Caco-2 (cell line): ENCODE data around the gene GTF3A. TPM values are rescaled to one million over a fixed set of nuclear protein-coding genes. Genes with fewer than 3 reads are reported as not detected.

ENCODE experiments used
- BruUV-seq: library from RNA; stranded (reverse); fragments of 400-500 nt; replicated peaks from 2 replicates; lab custom pipeline; 2021; lab: Mats Ljungman, UMichigan
- CTCF ChIA-PET: fragments of 300-600 bp; sonication (Branson Sonifier 250); formaldehyde crosslinking; loops from one replicate; lab custom pipeline; 2022; ENCODE audit warnings: antibody characterized with exemption; lab: Charles Lee
- POLR2A ChIA-PET: fragments of 300-600 bp; sonication (Branson Sonifier 250); formaldehyde crosslinking; loops from one replicate; lab custom pipeline; 2022; ENCODE audit warnings: antibody characterized with exemption; lab: Charles Lee
- DNase-seq, 2 experiments: peaks; one replicate each; pipeline versions ENCODE4 v3.0.0 to v3.0.0-alpha.2; 2020 to 2022
- H3K27me3 ChIP-seq: replicated peaks from 2 replicates; pipeline ENCODE4 v1.6.0; 2011; ENCODE audit warnings: low read length; ENCODE audit not compliant: control insufficient read depth, insufficient read depth
- H3K36me3 ChIP-seq: 2 replicates; pipeline ENCODE4 v1.5.1; 2011; ENCODE audit warnings: low read length; ENCODE audit not compliant: control insufficient read depth, insufficient read depth
- H3K4me1 ChIP-seq: fragments of 250-450 bp; sonication (Bioruptor Pico); 2 replicates; pipeline ENCODE4 v1.5.1; 2020; ENCODE audit warnings: mild to moderate bottlenecking
- H3K4me3 ChIP-seq: 2 replicates; pipeline ENCODE4 v1.5.1; 2011; ENCODE audit warnings: low read depth, mild to moderate bottlenecking, control low read depth, low read length
- H3K9me3 ChIP-seq: fragments of 250-450 bp; sonication (Bioruptor Pico); 2 replicates; pipeline ENCODE4 v1.5.1; 2020; ENCODE audit warnings: mild to moderate bottlenecking, moderate library complexity
- H3K27ac Mint-ChIP-seq: one replicate; pipeline ENCODE4 v1.8.0; 2022; ENCODE audit warnings: mixed read lengths; ENCODE audit not compliant: unreplicated experiment
- H3K27me3 Mint-ChIP-seq: one replicate; pipeline ENCODE4 v1.8.0; 2022; ENCODE audit warnings: mixed read lengths; ENCODE audit not compliant: insufficient read depth, unreplicated experiment
- H3K36me3 Mint-ChIP-seq: one replicate; pipeline ENCODE4 v1.8.0; 2022; ENCODE audit warnings: mild to moderate bottlenecking, mixed read lengths; ENCODE audit not compliant: insufficient read depth, unreplicated experiment
- H3K4me1 Mint-ChIP-seq: one replicate; pipeline ENCODE4 v1.8.0; 2022; ENCODE audit warnings: low read depth, mixed read lengths; ENCODE audit not compliant: unreplicated experiment
- H3K4me3 Mint-ChIP-seq: one replicate; pipeline ENCODE4 v1.8.0; 2022; ENCODE audit warnings: mild to moderate bottlenecking, moderate library complexity, mixed read lengths; ENCODE audit not compliant: unreplicated experiment
- H3K9me3 Mint-ChIP-seq: one replicate; pipeline ENCODE4 v1.8.0; 2022; ENCODE audit warnings: mixed read lengths; ENCODE audit not compliant: unreplicated experiment
- intact Hi-C: fragments of 100-400 bp; cut with micrococcal nuclease; formaldehyde crosslinking; loops from one replicate; pipeline ENCODE4 v1.10.0; 2022; ENCODE audit not compliant: unreplicated experiment
- total RNA-seq: library from RNA; stranded (reverse); gene quantifications from 2 replicates; pipeline ENCODE4 v1.2.3, GENCODE V29; 2022
- TF ChIP-seq, protein P1 (sequence below), 2 experiments: fragments of 200-600 bp in 1 of 2; IDR thresholded peaks; 1 replicate in 1 of 2; 2 replicates in 1 of 2; pipeline versions ENCODE4 v1.5.1 to v1.8.0; 2011 to 2022; ENCODE audit warnings: antibody characterized with exemption in 1 of 2, control low read depth in 1 of 2, inconsistent platforms in 1 of 2, low read depth in 1 of 2, low read length in 1 of 2, mild to moderate bottlenecking in 1 of 2, moderate library complexity in 1 of 2; ENCODE audit not compliant: insufficient read depth in 1 of 2, severe bottlenecking in 1 of 2, unreplicated experiment in 1 of 2

The GTF3A gene
- total RNA-seq, 1 experiment from 2014 or later: 141 TPM

DNA sequence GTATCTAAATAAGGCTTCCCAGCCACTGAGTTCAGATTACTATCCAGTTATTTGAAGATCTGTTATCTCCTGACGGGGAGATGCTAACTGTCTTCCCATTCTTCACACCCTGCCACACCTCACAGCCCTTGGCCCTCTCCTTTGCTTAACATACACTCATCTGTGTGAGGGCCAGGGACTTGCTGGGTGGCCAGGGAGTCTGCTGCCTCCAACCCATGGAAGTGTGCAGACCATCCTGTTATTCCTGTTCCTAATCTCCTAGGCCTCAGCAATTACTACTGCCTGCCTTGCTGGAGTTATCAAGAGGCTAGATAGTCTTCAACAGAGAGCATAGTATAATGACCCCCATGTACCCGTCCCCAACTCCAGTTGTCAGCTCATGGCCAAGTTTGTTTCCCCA is 36.2 kb upstream of the GTF3A start:
- Mint-ChIP-seq H3K4me1 (peaks cover 22% of the 10 kb centered on the region), H3K27ac (no peak overlapping the region), H3K9me3 (no peaks in the 10 kb centered on the region), H3K36me3 (no peaks in the 10 kb centered on the region), H3K27me3 (no peaks in the 10 kb centered on the region), H3K4me3 (no peak overlapping the region)
- Histone ChIP-seq H3K36me3 (no peaks in the 10 kb centered on the region), H3K4me1 (peaks cover 10% of the 10 kb centered on the region; the same call in 1 of the 2 replicates), H3K27me3 (no peaks in the 10 kb centered on the region), H3K9me3 (no peaks in the 10 kb centered on the region), H3K4me3 (no peak overlapping the region)
- ChIA-PET POLR2A (no interaction called here), CTCF (interaction anchor here (0.6 kb wide), 1 partner anchor 1081 kb away, joined by 3 read pairs; no protein-coding TSS in a partner anchor)
- BruUV-seq: no TSS peak
- TF ChIP-seq, protein P1, sequence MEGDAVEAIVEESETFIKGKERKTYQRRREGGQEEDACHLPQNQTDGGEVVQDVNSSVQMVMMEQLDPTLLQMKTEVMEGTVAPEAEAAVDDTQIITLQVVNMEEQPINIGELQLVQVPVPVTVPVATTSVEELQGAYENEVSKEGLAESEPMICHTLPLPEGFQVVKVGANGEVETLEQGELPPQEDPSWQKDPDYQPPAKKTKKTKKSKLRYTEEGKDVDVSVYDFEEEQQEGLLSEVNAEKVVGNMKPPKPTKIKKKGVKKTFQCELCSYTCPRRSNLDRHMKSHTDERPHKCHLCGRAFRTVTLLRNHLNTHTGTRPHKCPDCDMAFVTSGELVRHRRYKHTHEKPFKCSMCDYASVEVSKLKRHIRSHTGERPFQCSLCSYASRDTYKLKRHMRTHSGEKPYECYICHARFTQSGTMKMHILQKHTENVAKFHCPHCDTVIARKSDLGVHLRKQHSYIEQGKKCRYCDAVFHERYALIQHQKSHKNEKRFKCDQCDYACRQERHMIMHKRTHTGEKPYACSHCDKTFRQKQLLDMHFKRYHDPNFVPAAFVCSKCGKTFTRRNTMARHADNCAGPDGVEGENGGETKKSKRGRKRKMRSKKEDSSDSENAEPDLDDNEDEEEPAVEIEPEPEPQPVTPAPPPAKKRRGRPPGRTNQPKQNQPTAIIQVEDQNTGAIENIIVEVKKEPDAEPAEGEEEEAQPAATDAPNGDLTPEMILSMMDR (IDR thresholded peaks at IDR 0.05; ENCODE audit: insufficient read depth in 1 of 2, low read depth in 1 of 2, low read length in 1 of 2, severe bottlenecking in 1 of 2, unreplicated experiment in 1 of 2): no peak
- peak; percentile 64 to 73 for DNase-seq
- intact Hi-C loops: no loop called here

DNA sequence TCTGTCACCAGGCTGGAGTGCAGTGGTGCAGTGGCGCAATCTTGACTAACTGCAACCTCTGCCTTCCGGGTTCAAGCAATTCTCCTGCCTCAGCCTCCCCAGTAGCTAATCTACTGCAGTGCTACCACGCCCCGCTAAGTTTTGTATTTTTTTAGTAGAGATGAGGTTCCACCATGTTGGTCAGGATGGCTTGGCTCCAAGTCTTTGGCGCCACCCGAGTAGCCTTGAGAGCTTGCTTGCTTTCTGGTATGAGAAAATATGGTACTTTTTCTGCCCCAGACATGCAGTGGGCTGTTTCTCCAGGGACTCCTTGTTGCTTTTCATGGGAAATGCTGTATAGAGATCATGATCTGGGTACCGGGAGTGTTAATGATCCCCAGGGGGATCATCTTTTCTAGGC is 34.5 kb upstream of the GTF3A start:
- no peaks in the 10 kb centered on the region for H3K9me3 ChIP-seq
- TF ChIP-seq, protein P1 (IDR thresholded peaks at IDR 0.05; ENCODE audit: insufficient read depth in 1 of 2, low read depth in 1 of 2, low read length in 1 of 2, severe bottlenecking in 1 of 2, unreplicated experiment in 1 of 2): no peak
- Mint-ChIP-seq H3K4me1 (peaks cover 16% of the 10 kb centered on the region), H3K27me3 (no peaks in the 10 kb centered on the region), H3K36me3 (no peaks in the 10 kb centered on the region), H3K9me3 (no peaks in the 10 kb centered on the region), H3K27ac (no peak overlapping the region), H3K4me3 (no peak overlapping the region)
- CTCF ChIA-PET: no interaction called here
- POLR2A ChIA-PET: no interaction called here
- intact Hi-C loops: no loop called here
- no peaks in the 10 kb centered on the region for H3K27me3 ChIP-seq
- no TSS peak for BruUV-seq
- no peak overlapping the region for H3K4me3 ChIP-seq
- no peaks in the 10 kb centered on the region for H3K36me3 ChIP-seq
- peaks cover 7% of the 10 kb centered on the region; the same call in 1 of the 2 replicates for H3K4me1 ChIP-seq
- no peak for DNase-seq

DNA sequence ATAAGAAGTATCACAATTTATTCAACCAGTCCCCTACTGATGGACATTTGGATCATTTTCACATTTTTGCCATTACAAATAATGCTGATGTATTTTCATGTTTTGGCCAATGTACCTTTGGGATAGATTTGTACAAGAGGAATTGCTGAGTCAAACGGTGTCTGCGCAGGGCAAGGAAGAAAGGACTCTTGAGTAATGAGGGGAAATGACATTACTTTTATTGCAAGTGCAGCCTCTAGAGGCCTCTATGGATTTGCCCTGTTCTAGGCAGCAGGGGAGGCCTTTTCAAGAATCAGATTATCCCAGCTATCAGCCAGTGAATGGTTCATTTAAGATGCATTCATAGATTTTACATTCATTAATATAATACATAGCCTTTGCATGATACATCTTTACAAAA is 32.9 kb upstream of the GTF3A start:
- Histone ChIP-seq H3K4me1 (peaks cover 18% of the 10 kb centered on the region), H3K9me3 (no peaks in the 10 kb centered on the region), H3K4me3 (no peak overlapping the region), H3K27me3 (no peaks in the 10 kb centered on the region), H3K36me3 (peaks cover 2% of the 10 kb centered on the region; the same call in 1 of the 2 replicates)
- peaks cover 24% of the 10 kb centered on the region for H3K4me1 Mint-ChIP-seq
- POLR2A ChIA-PET: no interaction called here
- H3K9me3 Mint-ChIP-seq: no peaks in the 10 kb centered on the region
- no peak for DNase-seq
- intact Hi-C loops: no loop called here
- no peak overlapping the region for H3K4me3 Mint-ChIP-seq
- no peaks in the 10 kb centered on the region for H3K27me3 Mint-ChIP-seq
- TF ChIP-seq, protein P1 (IDR thresholded peaks at IDR 0.05; ENCODE audit: insufficient read depth in 1 of 2, low read depth in 1 of 2, low read length in 1 of 2, severe bottlenecking in 1 of 2, unreplicated experiment in 1 of 2): no peak
- no peak overlapping the region for H3K27ac Mint-ChIP-seq
- no peaks in the 10 kb centered on the region for H3K36me3 Mint-ChIP-seq
- BruUV-seq: no TSS peak
- CTCF ChIA-PET: no interaction called here
